CD14-positive monocyte (primary cell): Measurements from ENCODE around the gene SPON1. TPM values are rescaled to one million over a fixed set of nuclear protein-coding genes. Genes with fewer than 3 reads are reported as not detected.

ENCODE experiments used
- DNase-seq, 3 donors: peaks; one replicate each; pipeline ENCODE4 v3.0.0-alpha.2; 2011 to 2022
- H2AFZ ChIP-seq: 2 replicates; pipeline ENCODE4 v1.6.0; 2012; ENCODE audit warnings: mild to moderate bottlenecking, low read depth, low read length, inconsistent platforms; ENCODE audit not compliant: insufficient read depth, poor library complexity, severe bottlenecking
- H3K27ac ChIP-seq, 2 donors: 1 replicate in 1 of 2; 2 replicates in 1 of 2; pipeline ENCODE4 v1.5.1; 2012 to 2013; ENCODE audit warnings: low read length in 2 of 2, control low read depth in 1 of 2, inconsistent platforms in 1 of 2, low read depth in 1 of 2, mild to moderate bottlenecking in 1 of 2
- H3K27me3 ChIP-seq, 2 donors: one replicate each; pipeline versions ENCODE4 v1.6.0 to v1.6.1; 2011 to 2013; ENCODE audit warnings: low read length in 2 of 2; ENCODE audit not compliant: control insufficient read depth in 2 of 2, insufficient read depth in 2 of 2
- H3K36me3 ChIP-seq, 2 donors: replicated peaks in 1 of 2; 1 replicate in 1 of 2; 2 replicates in 1 of 2; pipeline versions ENCODE4 v1.5.1 to v1.6.1; 2012 to 2013; ENCODE audit warnings: low read length in 2 of 2, control low read depth in 1 of 2, inconsistent platforms in 1 of 2, mild to moderate bottlenecking in 1 of 2; ENCODE audit not compliant: insufficient read depth in 2 of 2, control insufficient read depth in 1 of 2
- H3K4me1 ChIP-seq, 2 donors: 1 replicate in 1 of 2; 2 replicates in 1 of 2; pipeline versions ENCODE4 v1.5.1 to v1.6.1; 2012 to 2013; ENCODE audit warnings: low read length in 2 of 2, control low read depth in 1 of 2, inconsistent platforms in 1 of 2, mild to moderate bottlenecking in 1 of 2, moderate library complexity in 1 of 2; ENCODE audit not compliant: insufficient read depth in 2 of 2, control insufficient read depth in 1 of 2
- H3K4me2 ChIP-seq: replicated peaks from 2 replicates; pipeline ENCODE3; 2012; ENCODE audit warnings: low read length, moderate library complexity, mild to moderate bottlenecking; ENCODE audit not compliant: poor library complexity, severe bottlenecking; ENCODE audit errors: extremely low read depth
- H3K4me3 ChIP-seq, 3 experiments: fragments of 200-600 bp in 1 of 3; sonication (generic) in 1 of 3; replicated peaks in 1 of 3; 1 replicate in 2 of 3; 2 replicates in 1 of 3; pipeline ENCODE4 v1.5.1; 2011 to 2013; ENCODE audit warnings: low read length in 3 of 3, mild to moderate bottlenecking in 3 of 3, control low read depth in 2 of 3, low read depth in 2 of 3, inconsistent platforms in 1 of 3, moderate library complexity in 1 of 3
- H3K79me2 ChIP-seq: 2 replicates; pipeline ENCODE4 v1.6.0; 2012; ENCODE audit warnings: mild to moderate bottlenecking, control low read depth, inconsistent platforms, low read length, moderate library complexity; ENCODE audit not compliant: insufficient read depth
- H3K9ac ChIP-seq: 2 replicates; pipeline ENCODE4 v1.6.0; 2017; ENCODE audit warnings: low read length, mild to moderate bottlenecking; ENCODE audit not compliant: insufficient read depth, poor library complexity, severe bottlenecking
- H3K9me3 ChIP-seq, 2 donors: replicated peaks in 1 of 2; 1 replicate in 1 of 2; 2 replicates in 1 of 2; pipeline versions ENCODE4 v1.5.1 to v1.6.1; 2012 to 2013; ENCODE audit warnings: low read length in 2 of 2, control low read depth in 1 of 2; ENCODE audit not compliant: control insufficient read depth in 1 of 2, insufficient read depth in 1 of 2
- H4K20me1 ChIP-seq: 2 replicates; pipeline ENCODE4 v1.6.0; 2012; ENCODE audit warnings: mild to moderate bottlenecking, low read length, control low read depth, moderate library complexity; ENCODE audit not compliant: insufficient read depth
- H3K27ac Mint-ChIP-seq, 7 donors: one replicate each; pipeline ENCODE4 v1.8.0; 2020; ENCODE audit warnings: mild to moderate bottlenecking in 7 of 7, mixed read lengths in 7 of 7, moderate library complexity in 6 of 7, inconsistent platforms in 2 of 7
- H3K27me3 Mint-ChIP-seq, 3 donors: one replicate each; pipeline ENCODE4 v1.8.0; 2021 to 2022; ENCODE audit warnings: low read depth in 3 of 3, mild to moderate bottlenecking in 3 of 3, mixed read lengths in 3 of 3, moderate library complexity in 3 of 3, inconsistent platforms in 1 of 3
- H3K36me3 Mint-ChIP-seq, 2 donors: one replicate each; pipeline ENCODE4 v1.8.0; 2020; ENCODE audit warnings: mixed read lengths in 2 of 2, inconsistent platforms in 1 of 2, mild to moderate bottlenecking in 1 of 2
- H3K4me1 Mint-ChIP-seq: one replicate; pipeline ENCODE4 v1.8.0; 2020; ENCODE audit warnings: mild to moderate bottlenecking, mixed read lengths
- H3K4me3 Mint-ChIP-seq, 2 donors: one replicate each; pipeline ENCODE4 v1.8.0; 2020; ENCODE audit warnings: mild to moderate bottlenecking in 2 of 2, mixed read lengths in 2 of 2, moderate library complexity in 1 of 2
- H3K9me3 Mint-ChIP-seq, 7 donors: one replicate each; pipeline ENCODE4 v1.8.0; 2020 to 2022; ENCODE audit warnings: mixed read lengths in 7 of 7, mild to moderate bottlenecking in 6 of 7, moderate library complexity in 6 of 7, inconsistent platforms in 2 of 7
- CTCF ChIP-seq: fragments of 200-600 bp; IDR thresholded peaks from one replicate; pipeline ENCODE4 v1.8.0; 2022; ENCODE audit warnings: antibody characterized with exemption, mild to moderate bottlenecking
- WGBS: methylation state at CpG from one replicate; pipeline ENCODE4 v1.1.5; 2013; ENCODE audit warnings: missing lambda C conversion rate; ENCODE audit not compliant: insufficient coverage; 5-methylcytosine and 5-hydroxymethylcytosine counted together
- intact Hi-C, 2 donors: fragments of 100-400 bp; cut with micrococcal nuclease; formaldehyde crosslinking; loops; one replicate each; pipeline versions ENCODE4 v1.15.0 to v1.15.1; 2023
- polyA plus RNA-seq, 3 donors: library from polyadenylated mRNA; depleted of rRNA in 1 of 3; unstranded in 2 of 3; stranded (reverse) in 1 of 3; fragments of 300-500 nt in 2 of 3; fragments of >200 nt in 1 of 3; fragmentation: Illumina TruSeq in 2 of 3; gene quantifications; 1 replicate in 2 of 3; 2 replicates in 1 of 3; pipeline ENCODE4 v1.2.3, GENCODE V29; 2012 to 2021

The SPON1 gene
- polyA plus RNA-seq, 3 donors = not detected

- no peak for TF ChIP-seq CTCF
- no peak overlapping the region for H3K4me3 ChIP-seq
- H3K36me3 Mint-ChIP-seq = no peaks in the 10 kb centered on the region
- no peaks in the 10 kb centered on the region for H3K27me3 ChIP-seq
- 100% methylated on average over 1 of the region's 3 CpGs for WGBS
- no peak overlapping the region for H3K27ac Mint-ChIP-seq
- peaks cover 0 to 5% (median 1%) of the 10 kb centered on the region in 7 donors for H3K9me3 Mint-ChIP-seq
- no peaks in the 10 kb centered on the region for H3K9me3 ChIP-seq
- no peak overlapping the region for H3K4me2 ChIP-seq
- H3K4me1 ChIP-seq = peaks cover 4 to 11% of the 10 kb centered on the region in 2 donors
- intact Hi-C loops = no loop called here
- H4K20me1 ChIP-seq = no peaks in the 10 kb centered on the region
- H3K4me1 Mint-ChIP-seq = no peaks in the 10 kb centered on the region
- no peak overlapping the region for H3K4me3 Mint-ChIP-seq
- no peaks in the 10 kb centered on the region for H3K36me3 ChIP-seq
- peaks cover 0 to 3% (median 3%) of the 10 kb centered on the region in 3 donors for H3K27me3 Mint-ChIP-seq
- no peak overlapping the region for H3K27ac ChIP-seq
- DNase-seq = no peak
- H2AFZ ChIP-seq = no peak overlapping the region
- no peak overlapping the region for H3K9ac ChIP-seq
- no peaks in the 10 kb centered on the region for H3K79me2 ChIP-seq
Observed at GRCh38 chr11:14036469-14036868, 73.9 kb downstream of the SPON1 start.

- H3K4me1 Mint-ChIP-seq = no peaks in the 10 kb centered on the region
- no peak for TF ChIP-seq CTCF
- H3K4me3 ChIP-seq = no peak overlapping the region
- peaks cover 0 to 3% (median 2%) of the 10 kb centered on the region in 3 donors for H3K27me3 Mint-ChIP-seq
- H2AFZ ChIP-seq = no peak overlapping the region
- no peak overlapping the region for H3K4me2 ChIP-seq
- H3K9me3 ChIP-seq = no peaks in the 10 kb centered on the region
- H3K9me3 Mint-ChIP-seq = peaks cover 0 to 5% (median 1%) of the 10 kb centered on the region in 7 donors
- no peak overlapping the region for H3K27ac Mint-ChIP-seq
- H3K36me3 Mint-ChIP-seq = no peaks in the 10 kb centered on the region
- no peak overlapping the region for H3K4me3 Mint-ChIP-seq
- peaks cover 0 to 2% of the 10 kb centered on the region in 2 donors for H3K27me3 ChIP-seq
- 100% methylated on average over 1 of the region's 4 CpGs for WGBS
- no peaks in the 10 kb centered on the region for H3K79me2 ChIP-seq
- no peaks in the 10 kb centered on the region for H3K36me3 ChIP-seq
- no peak for DNase-seq
- intact Hi-C loops = no loop called here
- H3K4me1 ChIP-seq = no peaks in the 10 kb centered on the region
- no peak overlapping the region for H3K9ac ChIP-seq
- H4K20me1 ChIP-seq = no peaks in the 10 kb centered on the region
- no peak overlapping the region for H3K27ac ChIP-seq
Observed at GRCh38 chr11:14041040-14041439, 78.5 kb downstream of the SPON1 start.
